Activated T-helper 1 cell treated with anti-CD3 and anti-CD28 coated beads, Interleukin-12 subunit alpha, Interleukin-12 subunit beta, Interleukin-2, Interleukin-4 antibody, amounts not matched to agents 30 ng/mL and 10 ng/mL and 1 ng/mL, durations not matched to agents 14 hours and 24 hours and 36 hours (primary cell): ENCODE data around the gene SERF1A. TPM values are rescaled to one million over a fixed set of nuclear protein-coding genes. Genes with fewer than 3 reads are reported as not detected.
"Not testable (repeated sequence)": the region's sequence is repeated elsewhere in the genome, so short reads cannot be mapped to it uniquely, and the experiment has no call there.

ENCODE experiments used
- DNase-seq: peaks from one replicate; pipeline ENCODE4 v3.0.0; 2021; ENCODE audit warnings: low spot score
- H3K27ac Mint-ChIP-seq: one replicate; pipeline ENCODE4 v1.8.0; 2021; ENCODE audit warnings: mild to moderate bottlenecking, mixed read lengths
- H3K27me3 Mint-ChIP-seq: one replicate; pipeline ENCODE4 v1.8.0; 2022; ENCODE audit warnings: mild to moderate bottlenecking, moderate library complexity, mixed read lengths; ENCODE audit not compliant: insufficient read depth
- H3K36me3 Mint-ChIP-seq: one replicate; pipeline ENCODE4 v1.8.0; 2021; ENCODE audit warnings: low read depth, mixed read lengths
- H3K4me1 Mint-ChIP-seq: one replicate; pipeline ENCODE4 v1.8.0; 2021; ENCODE audit warnings: low read depth, mixed read lengths
- H3K4me3 Mint-ChIP-seq: one replicate; pipeline ENCODE4 v1.8.0; 2021; ENCODE audit warnings: mild to moderate bottlenecking, moderate library complexity, mixed read lengths
- H3K9me3 Mint-ChIP-seq: one replicate; pipeline ENCODE4 v1.8.0; 2021; ENCODE audit warnings: mixed read lengths
- intact Hi-C: fragments of 100-400 bp; cut with micrococcal nuclease; formaldehyde crosslinking; loops from one replicate; pipeline ENCODE4 v1.15.1; 2024
- total RNA-seq: library from RNA; stranded (reverse); gene quantifications from 2 replicates; pipeline ENCODE4 v1.2.3, GENCODE V29; 2022

SERF1A gene
- total RNA-seq = 7.9 and 12.9 TPM in 2 replicates

DNA sequence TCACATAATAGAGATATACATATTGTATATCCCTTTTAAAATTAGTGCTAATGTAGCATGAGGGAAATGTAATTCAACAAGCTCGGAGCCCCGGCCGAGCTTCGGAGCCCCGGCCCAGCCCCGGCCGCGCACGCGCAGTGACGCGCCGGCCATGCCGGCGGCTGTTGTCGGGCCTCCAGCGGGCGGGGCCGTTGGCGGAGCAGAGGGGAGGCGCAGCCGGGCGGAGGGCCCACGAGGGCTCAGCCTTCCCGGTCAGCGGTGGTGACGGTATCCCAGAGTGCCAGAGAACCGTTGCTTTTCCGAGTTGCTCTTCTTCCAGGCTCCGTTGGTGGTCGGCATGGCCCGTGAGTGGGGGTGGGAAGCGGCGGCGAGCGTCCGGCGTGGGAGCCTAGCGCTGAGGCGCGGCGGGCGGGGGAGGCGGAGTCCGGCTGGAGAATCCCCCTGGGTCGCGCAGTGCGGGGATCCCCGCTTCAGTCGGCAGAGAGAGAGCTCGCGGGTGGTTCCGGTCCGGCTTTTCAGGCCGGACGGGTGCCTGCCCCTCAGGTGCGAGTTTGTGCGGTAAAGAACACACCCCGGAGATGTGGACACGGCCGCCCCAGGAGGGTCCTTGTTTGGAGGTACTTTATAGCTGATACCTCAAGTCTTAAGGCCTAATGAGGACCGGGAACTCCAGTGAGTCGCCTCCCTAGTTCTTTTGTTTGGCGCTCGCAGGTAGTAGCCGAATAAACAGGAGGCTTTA, at the start of gene SERF1A:
Gene SERF1A, plus strand, starts transcription at position 137 of the 739 bp plus-strand sequence. Its CDS starts 201 bp downstream, at position 338.
- H3K9me3 Mint-ChIP-seq, DNase-seq, H3K36me3 Mint-ChIP-seq, H3K27ac Mint-ChIP-seq, H3K27me3 Mint-ChIP-seq, H3K4me1 Mint-ChIP-seq, intact Hi-C loops, H3K4me3 Mint-ChIP-seq: not testable (repeated sequence)

DNA sequence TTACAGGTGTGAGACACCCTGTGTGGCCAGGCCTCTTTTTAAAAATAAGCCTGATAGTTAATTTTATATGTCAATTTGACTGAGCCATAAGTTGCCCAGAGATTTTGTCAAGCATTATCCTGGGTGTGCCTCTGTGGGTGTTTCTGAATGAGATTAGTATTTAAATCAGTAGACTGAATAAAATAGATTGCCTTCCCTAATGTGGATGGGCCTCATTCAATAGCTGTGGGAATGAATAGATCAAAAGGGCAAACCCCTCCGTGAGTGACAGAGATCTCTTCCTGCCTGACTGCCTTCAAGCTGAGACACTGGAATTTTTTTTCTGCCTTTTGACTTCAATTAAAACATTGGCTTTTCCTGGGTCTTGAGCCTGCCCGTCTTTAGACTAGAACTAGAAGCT, 33.7 kb upstream of the SERF1A start:
- H3K36me3 Mint-ChIP-seq, H3K27ac Mint-ChIP-seq, H3K4me3 Mint-ChIP-seq, H3K27me3 Mint-ChIP-seq, H3K4me1 Mint-ChIP-seq, DNase-seq, intact Hi-C loops, H3K9me3 Mint-ChIP-seq: not testable (repeated sequence)

DNA sequence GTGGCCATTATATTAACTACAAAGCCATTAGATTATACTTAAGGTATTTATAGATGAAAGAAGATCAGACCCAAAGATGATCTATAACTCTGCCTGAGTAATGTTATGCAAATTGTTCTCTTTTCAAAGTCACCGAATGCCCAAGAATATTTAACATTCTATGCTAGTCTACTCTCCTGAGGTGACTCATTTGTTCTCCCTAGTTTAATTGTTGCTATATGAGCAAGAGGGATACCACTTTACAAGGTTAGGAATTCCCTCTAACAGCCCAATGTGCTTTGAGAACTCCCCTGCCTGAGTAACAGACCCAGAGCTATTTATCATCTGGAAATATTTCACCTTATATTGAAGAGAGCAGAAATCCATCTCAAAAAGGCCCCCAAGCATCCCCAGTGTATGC, 29.8 kb upstream of the SERF1A start:
- H3K27me3 Mint-ChIP-seq, H3K36me3 Mint-ChIP-seq, H3K9me3 Mint-ChIP-seq, H3K4me1 Mint-ChIP-seq, H3K4me3 Mint-ChIP-seq, DNase-seq, intact Hi-C loops, H3K27ac Mint-ChIP-seq: not testable (repeated sequence)

- H3K36me3 Mint-ChIP-seq, H3K4me3 Mint-ChIP-seq: not testable (repeated sequence)
Measured at GRCh38 chr5:70896076-70896475, 4.4 kb upstream of the SERF1A start.

GRCh38 chr5:70901272-70901571, 753 bp downstream of the SERF1A start:
- H3K4me3 Mint-ChIP-seq, H3K36me3 Mint-ChIP-seq, intact Hi-C loops, H3K27me3 Mint-ChIP-seq, H3K27ac Mint-ChIP-seq, DNase-seq, H3K9me3 Mint-ChIP-seq, H3K4me1 Mint-ChIP-seq: not testable (repeated sequence)

More at GRCh38 chr5:70896076-70896475, 4.4 kb upstream of the SERF1A start:
- DNase-seq, intact Hi-C loops, H3K27me3 Mint-ChIP-seq, H3K4me1 Mint-ChIP-seq, H3K27ac Mint-ChIP-seq, H3K9me3 Mint-ChIP-seq: not testable (repeated sequence)

DNA sequence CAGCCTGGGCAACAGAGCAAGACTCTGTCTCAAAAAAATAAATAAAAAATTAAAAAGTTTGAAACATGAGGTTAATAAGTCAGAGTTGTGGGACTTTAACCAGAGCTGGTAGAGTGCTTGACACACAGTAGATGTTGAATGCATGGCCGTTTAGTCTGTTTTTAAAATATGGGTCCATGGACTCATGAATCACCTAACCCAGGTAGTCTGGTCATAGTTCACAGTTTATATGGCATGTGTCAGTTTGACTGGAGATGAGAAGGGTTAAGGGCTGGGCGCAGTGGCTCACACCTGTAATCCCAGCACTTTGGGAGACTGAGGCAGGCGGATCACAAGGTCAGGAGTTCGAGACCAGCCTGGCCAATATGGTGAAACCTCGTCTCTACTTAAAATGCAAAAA, 6.2 kb downstream of the SERF1A start:
- intact Hi-C loops, H3K4me1 Mint-ChIP-seq, H3K9me3 Mint-ChIP-seq, H3K4me3 Mint-ChIP-seq, DNase-seq, H3K27ac Mint-ChIP-seq, H3K36me3 Mint-ChIP-seq, H3K27me3 Mint-ChIP-seq: not testable (repeated sequence)

DNA sequence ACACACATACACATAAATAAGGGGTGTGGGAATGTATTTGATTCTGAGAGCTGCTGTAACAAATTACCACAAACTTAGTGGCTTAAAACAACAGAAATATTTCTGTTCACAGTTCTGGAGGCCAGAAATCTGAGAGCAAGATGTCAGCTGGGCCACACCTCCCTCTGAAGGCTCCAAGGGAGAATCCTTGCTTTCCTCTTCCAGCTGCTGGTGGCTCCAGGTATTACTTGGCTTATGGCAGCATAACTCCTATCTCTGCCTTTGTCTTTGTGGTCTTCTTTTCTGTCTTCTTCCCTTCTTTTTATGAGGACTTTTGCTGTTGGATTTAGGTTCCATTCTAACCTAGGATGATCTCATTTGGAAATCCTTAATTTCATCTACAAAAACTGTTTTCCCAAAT, 16.4 kb downstream of the SERF1A start:
- H3K4me1 Mint-ChIP-seq, H3K27me3 Mint-ChIP-seq, intact Hi-C loops, H3K4me3 Mint-ChIP-seq, H3K36me3 Mint-ChIP-seq, H3K9me3 Mint-ChIP-seq, DNase-seq, H3K27ac Mint-ChIP-seq: not testable (repeated sequence)

- H3K4me1 Mint-ChIP-seq, intact Hi-C loops: not testable (repeated sequence)
Measured at GRCh38 chr5:70925211-70925562, 24.7 kb downstream of the SERF1A start.

GRCh38 chr5:70931709-70932368, 31.4 kb downstream of the SERF1A start:
- intact Hi-C loops, DNase-seq, H3K9me3 Mint-ChIP-seq, H3K27me3 Mint-ChIP-seq, H3K4me1 Mint-ChIP-seq, H3K27ac Mint-ChIP-seq, H3K36me3 Mint-ChIP-seq, H3K4me3 Mint-ChIP-seq: not testable (repeated sequence)

More at GRCh38 chr5:70925211-70925562, 24.7 kb downstream of the SERF1A start:
- not testable (repeated sequence) for H3K27ac Mint-ChIP-seq, DNase-seq, H3K4me3 Mint-ChIP-seq, H3K27me3 Mint-ChIP-seq, H3K36me3 Mint-ChIP-seq, H3K9me3 Mint-ChIP-seq

DNA sequence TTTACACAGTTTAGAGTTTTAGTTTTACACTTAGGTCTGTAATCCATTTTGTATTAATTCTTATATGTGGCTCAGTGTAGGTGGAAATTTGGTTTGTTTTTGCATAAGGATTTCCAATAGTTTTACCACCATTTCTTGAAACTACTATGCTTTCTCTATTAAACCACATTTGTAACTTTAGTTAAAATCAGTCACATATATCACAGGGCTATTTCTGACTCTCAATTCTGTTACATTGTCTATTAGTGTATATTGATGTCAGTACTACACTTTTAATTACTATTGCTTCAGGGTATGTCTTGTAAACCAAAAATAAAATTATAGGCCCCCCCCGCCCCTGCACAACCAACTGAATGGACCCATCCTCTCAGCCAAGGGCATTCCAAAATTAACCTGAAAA, 32.1 kb downstream of the SERF1A start:
- H3K4me1 Mint-ChIP-seq, H3K27ac Mint-ChIP-seq, H3K27me3 Mint-ChIP-seq, DNase-seq, H3K9me3 Mint-ChIP-seq, H3K4me3 Mint-ChIP-seq, intact Hi-C loops, H3K36me3 Mint-ChIP-seq: not testable (repeated sequence)

- intact Hi-C loops, DNase-seq, H3K4me3 Mint-ChIP-seq, H3K27me3 Mint-ChIP-seq, H3K36me3 Mint-ChIP-seq, H3K9me3 Mint-ChIP-seq, H3K27ac Mint-ChIP-seq, H3K4me1 Mint-ChIP-seq: not testable (repeated sequence)
Measured at GRCh38 chr5:70953068-70953467, 52.6 kb downstream of the SERF1A start.
